Smooth muscle cell (in vitro differentiated cells): ENCODE data around the gene JAG1. TPM values are rescaled to one million over a fixed set of nuclear protein-coding genes. Genes with fewer than 3 reads are reported as not detected.

Experiments used
- DNase-seq: peaks from one replicate; lab custom pipeline; 2025; ENCODE audit not compliant: unreplicated experiment; lab: John Stamatoyannopoulos, UW
- H2AFZ ChIP-seq: fragments of 200-600 bp; sonication (generic); 2 replicates; pipeline ENCODE4 v1.6.0; 2016; ENCODE audit warnings: antibody characterized with exemption, low read depth, mild to moderate bottlenecking
- H3F3A ChIP-seq: fragments of 200-600 bp; sonication (generic); 2 replicates; pipeline ENCODE4 v1.6.0; 2017; ENCODE audit warnings: antibody characterized with exemption, low read depth
- H3K27ac ChIP-seq: fragments of 200-600 bp; sonication (generic); 2 replicates; pipeline ENCODE4 v1.5.1; 2016; ENCODE audit warnings: low read depth, mild to moderate bottlenecking
- H3K27me3 ChIP-seq: fragments of 200-600 bp; sonication (generic); 2 replicates; pipeline ENCODE4 v1.6.1; 2016; ENCODE audit warnings: low read depth, mild to moderate bottlenecking
- H3K36me3 ChIP-seq: fragments of 200-600 bp; sonication (generic); 2 replicates; pipeline ENCODE4 v1.5.1; 2016; ENCODE audit warnings: low read depth
- H3K4me1 ChIP-seq: fragments of 200-600 bp; sonication (generic); 2 replicates; pipeline ENCODE4 v1.5.1; 2016; ENCODE audit warnings: low read depth
- H3K4me2 ChIP-seq: fragments of 200-600 bp; sonication (generic); 2 replicates; pipeline ENCODE4 v1.6.0; 2016; ENCODE audit warnings: mild to moderate bottlenecking
- H3K4me3 ChIP-seq: fragments of 200-600 bp; sonication (generic); 2 replicates; pipeline ENCODE4 v1.5.1; 2016; ENCODE audit warnings: mild to moderate bottlenecking
- H3K79me2 ChIP-seq: fragments of 200-600 bp; sonication (generic); 2 replicates; pipeline ENCODE4 v1.6.0; 2016; ENCODE audit warnings: low read depth, mild to moderate bottlenecking
- H3K9ac ChIP-seq: fragments of 200-600 bp; sonication (generic); 2 replicates; pipeline ENCODE4 v1.6.0; 2016; ENCODE audit warnings: low read depth
- H3K9me3 ChIP-seq: fragments of 200-600 bp; sonication (generic); replicated peaks from 2 replicates; pipeline ENCODE4 v1.5.1; 2016; ENCODE audit warnings: low read depth
- H4K20me1 ChIP-seq: fragments of 200-600 bp; sonication (generic); 2 replicates; pipeline ENCODE4 v1.6.0; 2016; ENCODE audit warnings: low read depth
- WGBS: methylation state at CpG from one replicate; pipeline ENCODE4 v1.1.7; 2016; ENCODE audit warnings: low lambda C conversion rate; 5-methylcytosine and 5-hydroxymethylcytosine counted together
- polyA plus RNA-seq: library from polyadenylated mRNA; unstranded; fragments of >200 nt; fragmentation: Nextera tagmentation; extraction: Ambion mirVana; gene quantifications from 2 replicates; pipeline ENCODE4 v1.2.1, GENCODE V29; 2016
- total RNA-seq: library from RNA; depleted of rRNA; stranded (reverse); fragments of >200 nt; gene quantifications from 2 replicates; pipeline ENCODE4 v1.2.3, GENCODE V29; 2014
- TF ChIP-seq, protein P1 (sequence below): fragments of 200-600 bp; sonication (generic); IDR thresholded peaks from 2 replicates; pipeline ENCODE4 v1.5.1; 2017; ENCODE audit warnings: borderline replicate concordance, mild to moderate bottlenecking, antibody characterized with exemption; ENCODE audit not compliant: insufficient read depth, poor library complexity, severe bottlenecking

JAG1 gene
- total and polyA plus RNA-seq, 2 experiments from 2014 or later: 45.0 to 126 TPM

DNA sequence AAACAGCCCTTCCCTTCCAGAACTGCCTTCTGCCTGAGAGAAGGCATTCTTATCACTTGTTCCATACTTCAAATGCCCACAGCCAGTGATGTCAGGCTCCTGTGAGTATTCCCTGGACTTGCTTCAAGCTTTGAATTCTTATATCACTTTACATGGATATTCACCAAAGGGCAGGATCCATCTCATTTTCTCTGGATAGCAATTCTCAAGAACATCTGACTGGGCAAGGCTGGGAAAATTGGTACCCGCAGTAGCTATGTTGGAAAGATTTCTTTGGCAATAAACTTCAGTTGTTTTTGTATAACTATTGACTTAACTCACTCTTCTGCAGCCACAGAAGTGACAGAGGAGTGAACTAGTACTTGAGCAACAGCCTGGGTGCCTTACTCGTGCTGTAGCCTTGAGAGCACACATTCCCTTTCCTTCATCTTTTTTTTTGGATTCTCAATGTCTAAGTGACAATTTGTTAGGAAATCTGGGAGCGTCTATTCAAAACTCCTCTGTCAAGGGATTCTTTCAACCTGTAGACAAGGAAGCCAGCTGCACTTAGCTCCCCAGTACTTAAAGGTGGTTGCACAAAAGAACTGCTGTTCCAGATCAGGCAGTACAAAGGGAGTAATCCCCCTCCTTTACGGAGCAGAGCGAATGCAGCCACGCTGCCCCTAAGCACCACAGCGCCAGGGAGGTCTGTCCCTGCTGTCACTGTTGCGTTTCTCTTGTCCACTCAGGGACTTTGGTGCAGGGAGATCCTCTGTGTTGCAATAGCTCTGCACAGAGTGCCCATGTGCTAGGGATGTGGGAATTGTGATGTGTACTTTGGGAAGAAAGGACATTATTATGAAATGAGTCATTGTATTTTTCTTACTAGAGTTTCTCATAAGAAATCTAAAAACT, 69.6 kb downstream of the JAG1 start:
- no peaks in the 10 kb centered on the region for H4K20me1 ChIP-seq
- peaks cover 9% of the 10 kb centered on the region for H3F3A ChIP-seq
- H2AFZ ChIP-seq: no peak overlapping the region
- H3K4me3 ChIP-seq: no peak overlapping the region
- no peak overlapping the region for H3K9ac ChIP-seq
- no peaks in the 10 kb centered on the region for H3K36me3 ChIP-seq
- peak overlapping the region; percentile 66 for H3K4me2 ChIP-seq
- no peaks in the 10 kb centered on the region for H3K27me3 ChIP-seq
- H3K27ac ChIP-seq: peak overlapping the region; percentile 81
- H3K4me1 ChIP-seq: peaks cover 32% of the 10 kb centered on the region
- no peaks in the 10 kb centered on the region for H3K9me3 ChIP-seq
- no peak for DNase-seq
- no peaks in the 10 kb centered on the region for H3K79me2 ChIP-seq
- TF ChIP-seq, protein P1, sequence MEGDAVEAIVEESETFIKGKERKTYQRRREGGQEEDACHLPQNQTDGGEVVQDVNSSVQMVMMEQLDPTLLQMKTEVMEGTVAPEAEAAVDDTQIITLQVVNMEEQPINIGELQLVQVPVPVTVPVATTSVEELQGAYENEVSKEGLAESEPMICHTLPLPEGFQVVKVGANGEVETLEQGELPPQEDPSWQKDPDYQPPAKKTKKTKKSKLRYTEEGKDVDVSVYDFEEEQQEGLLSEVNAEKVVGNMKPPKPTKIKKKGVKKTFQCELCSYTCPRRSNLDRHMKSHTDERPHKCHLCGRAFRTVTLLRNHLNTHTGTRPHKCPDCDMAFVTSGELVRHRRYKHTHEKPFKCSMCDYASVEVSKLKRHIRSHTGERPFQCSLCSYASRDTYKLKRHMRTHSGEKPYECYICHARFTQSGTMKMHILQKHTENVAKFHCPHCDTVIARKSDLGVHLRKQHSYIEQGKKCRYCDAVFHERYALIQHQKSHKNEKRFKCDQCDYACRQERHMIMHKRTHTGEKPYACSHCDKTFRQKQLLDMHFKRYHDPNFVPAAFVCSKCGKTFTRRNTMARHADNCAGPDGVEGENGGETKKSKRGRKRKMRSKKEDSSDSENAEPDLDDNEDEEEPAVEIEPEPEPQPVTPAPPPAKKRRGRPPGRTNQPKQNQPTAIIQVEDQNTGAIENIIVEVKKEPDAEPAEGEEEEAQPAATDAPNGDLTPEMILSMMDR: no peak
- 41% methylated on average over 8 of the region's 8 CpGs for WGBS

GRCh38 chr20:10603378-10603777, 70.4 kb downstream of the JAG1 start:
- Histone ChIP-seq H3K27ac (peak overlapping the region; percentile 81), H3K4me3 (no peak overlapping the region), H3F3A (peaks cover 11% of the 10 kb centered on the region), H3K79me2 (no peaks in the 10 kb centered on the region), H3K4me1 (peaks cover 32% of the 10 kb centered on the region), H2AFZ (no peak overlapping the region), H3K4me2 (peak overlapping the region; percentile 66), H3K9me3 (no peaks in the 10 kb centered on the region), H3K27me3 (no peaks in the 10 kb centered on the region), H4K20me1 (no peaks in the 10 kb centered on the region), H3K9ac (no peak overlapping the region), H3K36me3 (no peaks in the 10 kb centered on the region)
- DNase-seq: no peak
- 32% methylated on average over 4 of the region's 4 CpGs for WGBS
- TF ChIP-seq, protein P1: no peak

DNA sequence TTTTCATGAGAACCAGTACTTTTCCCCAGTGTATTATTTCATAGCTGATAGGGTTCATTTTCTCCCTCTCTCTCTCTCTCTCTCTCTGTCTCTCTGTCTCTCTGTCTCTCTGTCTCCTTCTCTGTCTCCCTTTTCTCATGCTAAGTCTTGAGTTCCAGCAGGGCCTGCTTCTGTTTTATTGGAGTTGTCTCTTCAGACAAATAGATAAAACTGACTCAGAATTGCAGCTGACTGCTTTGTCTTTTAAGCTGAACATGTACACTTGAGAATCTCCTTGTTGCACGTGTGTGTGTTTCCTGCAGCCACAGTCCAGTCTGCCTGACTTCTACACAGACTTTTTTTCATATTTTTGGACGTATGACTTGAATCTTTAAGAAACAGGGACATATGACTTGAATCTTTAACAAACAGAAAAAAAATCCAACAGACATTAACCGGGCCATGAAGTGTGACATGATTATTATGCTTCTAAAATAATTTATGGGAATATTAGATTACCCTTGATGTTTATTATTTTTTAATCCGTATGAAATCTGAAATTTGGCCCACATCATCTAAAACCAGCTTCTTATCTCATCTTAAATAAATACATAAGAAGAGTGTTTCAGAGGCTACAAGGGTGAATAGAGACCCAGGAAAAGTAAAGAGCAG, 71.5 kb downstream of the JAG1 start:
- no peak overlapping the region for H3K4me3 ChIP-seq
- peak overlapping the region; percentile 38 for H3K27ac ChIP-seq
- H3K36me3 ChIP-seq: no peaks in the 10 kb centered on the region
- no peak for DNase-seq
- no peaks in the 10 kb centered on the region for H3K9me3 ChIP-seq
- TF ChIP-seq, protein P1: no peak
- no peak overlapping the region for H3K9ac ChIP-seq
- H3K27me3 ChIP-seq: no peaks in the 10 kb centered on the region
- no peaks in the 10 kb centered on the region for H4K20me1 ChIP-seq
- peaks cover 13% of the 10 kb centered on the region for H3F3A ChIP-seq
- H3K4me2 ChIP-seq: no peak overlapping the region
- no peak overlapping the region for H2AFZ ChIP-seq
- no peaks in the 10 kb centered on the region for H3K79me2 ChIP-seq
- WGBS: 57% methylated on average over 4 of the region's 4 CpGs
- H3K4me1 ChIP-seq: peaks cover 32% of the 10 kb centered on the region
